Hematopoietic multipotent progenitor cell treated with erythropoietin and hydrocortisone succinate and interleukin-3 and kit ligand, for 17 days (in vitro differentiated cells): ENCODE results near the gene GPR183.

ENCODE experiments used
- DNase-seq: peaks from one replicate; pipeline ENCODE4 v3.0.0-alpha.2; 2015; ENCODE audit warnings: low spot score

Gene GPR183

DNA sequence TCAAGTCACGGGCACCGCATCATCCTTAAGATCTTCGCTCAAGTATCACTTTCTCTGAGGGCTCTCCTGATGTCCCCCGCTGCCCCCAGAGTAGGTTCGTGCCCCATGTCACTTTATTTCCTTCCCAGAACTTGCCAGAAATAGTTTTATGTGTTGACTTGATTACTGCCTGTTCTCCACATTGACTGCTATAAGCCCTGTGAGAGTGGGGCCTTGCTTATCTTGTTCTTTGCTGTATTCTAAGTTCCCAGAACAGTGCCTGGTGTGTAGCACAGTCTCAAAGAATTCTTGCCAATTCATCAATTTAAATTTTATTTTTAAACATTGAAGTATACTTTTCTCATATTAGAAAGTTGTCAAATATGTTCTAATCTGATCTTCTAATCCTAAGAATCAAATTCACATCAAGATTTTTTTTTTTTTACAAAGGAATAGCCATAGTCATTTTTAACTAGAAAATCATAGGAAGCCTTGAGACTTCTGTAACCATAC, 32.1 kb upstream of the GPR183 start:
- no peak for DNase-seq

DNA sequence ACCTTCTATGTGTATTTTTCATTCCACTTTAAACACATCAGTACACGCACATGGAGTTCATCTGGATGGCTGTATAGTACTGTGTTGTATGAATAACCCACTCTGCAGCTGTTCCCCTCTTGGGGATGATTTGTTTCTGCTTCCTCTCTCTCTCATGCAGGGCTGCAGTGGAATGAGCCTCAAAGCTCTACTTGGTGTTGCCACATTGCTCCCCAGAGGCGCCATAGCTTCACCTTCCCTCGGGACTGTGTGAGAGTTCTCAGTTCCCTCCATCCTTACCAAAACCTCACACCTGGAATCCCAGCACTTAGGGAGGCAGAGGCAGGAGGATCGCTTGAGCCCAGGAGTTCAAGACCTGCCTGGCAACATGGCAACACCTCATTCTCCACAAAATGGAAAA, 28.4 kb upstream of the GPR183 start:
- no peak for DNase-seq

- no peak for DNase-seq
Observed at GRCh38 chr13:99335087-99335486, 27.9 kb upstream of the GPR183 start.

GRCh38 chr13:99334221-99334620, 27.0 kb upstream of the GPR183 start:
- DNase-seq: no peak

- no peak for DNase-seq
Observed at GRCh38 chr13:99332456-99332855, 25.3 kb upstream of the GPR183 start.

DNA sequence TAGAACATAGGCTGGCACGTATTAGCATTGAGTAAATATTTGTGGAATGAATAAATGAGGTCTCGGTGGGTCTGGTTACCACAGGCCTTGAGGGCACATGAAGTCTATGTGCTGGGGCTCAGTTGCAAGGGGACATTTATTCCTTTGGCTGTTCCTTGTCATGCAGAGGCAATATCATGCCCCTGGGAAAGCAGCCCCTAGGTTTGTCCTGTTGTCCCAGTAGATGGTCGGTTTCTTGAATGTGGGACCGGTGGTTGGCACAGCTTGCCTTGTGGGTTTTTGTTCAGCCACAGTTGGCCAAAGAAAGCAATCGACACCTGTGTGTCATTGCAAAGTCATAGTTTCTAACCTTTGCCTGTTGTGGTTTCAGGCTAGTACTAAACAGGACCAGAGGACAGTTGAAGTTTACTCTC, 24.7 kb upstream of the GPR183 start:
- no peak for DNase-seq

GRCh38 chr13:99330942-99331341, 23.7 kb upstream of the GPR183 start:
- no peak for DNase-seq

DNA sequence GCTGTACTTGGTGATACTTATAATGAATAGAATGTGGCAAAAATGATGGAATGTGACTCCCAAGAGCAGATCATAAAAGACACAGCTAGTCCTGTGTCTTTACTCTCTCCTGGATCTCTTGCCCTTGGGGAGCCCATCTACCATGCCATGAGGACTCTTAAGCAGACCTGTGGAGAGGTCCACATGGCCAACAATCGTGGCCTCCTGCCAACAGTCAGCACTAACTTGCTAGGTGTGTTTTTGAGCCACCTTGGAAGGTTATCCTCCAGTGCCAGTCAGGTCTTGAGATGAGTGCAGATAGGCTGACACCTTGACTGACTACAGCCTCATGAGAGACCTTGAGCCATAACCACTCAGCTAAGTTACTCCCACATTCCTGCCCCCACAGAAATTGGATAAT, 22.3 kb upstream of the GPR183 start:
- DNase-seq: no peak

GRCh38 chr13:99327761-99328160, 20.6 kb upstream of the GPR183 start:
- DNase-seq: no peak

DNA sequence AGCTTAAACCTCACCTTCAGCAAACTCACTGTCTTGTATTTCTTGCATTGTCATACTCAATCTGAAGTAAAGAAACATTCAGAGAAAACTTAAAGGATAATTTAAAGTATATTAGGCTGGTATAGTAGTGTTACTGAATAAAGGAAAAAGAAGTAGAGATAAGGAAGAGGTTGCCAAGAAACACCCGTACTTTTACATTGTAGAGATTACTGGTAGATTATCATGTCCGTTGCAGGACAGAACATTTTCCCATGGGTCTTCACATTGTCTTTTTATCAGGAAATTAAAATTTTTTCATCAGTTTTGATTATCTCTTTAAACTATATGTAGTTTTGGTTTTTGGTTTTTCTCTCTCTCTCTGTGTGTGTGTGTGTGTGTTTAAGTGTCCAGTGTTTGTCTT, 19.9 kb upstream of the GPR183 start:
- DNase-seq: no peak

GRCh38 chr13:99326012-99326411, 18.8 kb upstream of the GPR183 start:
- no peak for DNase-seq

- DNase-seq: no peak
Observed at GRCh38 chr13:99323488-99323887, 16.3 kb upstream of the GPR183 start.

DNA sequence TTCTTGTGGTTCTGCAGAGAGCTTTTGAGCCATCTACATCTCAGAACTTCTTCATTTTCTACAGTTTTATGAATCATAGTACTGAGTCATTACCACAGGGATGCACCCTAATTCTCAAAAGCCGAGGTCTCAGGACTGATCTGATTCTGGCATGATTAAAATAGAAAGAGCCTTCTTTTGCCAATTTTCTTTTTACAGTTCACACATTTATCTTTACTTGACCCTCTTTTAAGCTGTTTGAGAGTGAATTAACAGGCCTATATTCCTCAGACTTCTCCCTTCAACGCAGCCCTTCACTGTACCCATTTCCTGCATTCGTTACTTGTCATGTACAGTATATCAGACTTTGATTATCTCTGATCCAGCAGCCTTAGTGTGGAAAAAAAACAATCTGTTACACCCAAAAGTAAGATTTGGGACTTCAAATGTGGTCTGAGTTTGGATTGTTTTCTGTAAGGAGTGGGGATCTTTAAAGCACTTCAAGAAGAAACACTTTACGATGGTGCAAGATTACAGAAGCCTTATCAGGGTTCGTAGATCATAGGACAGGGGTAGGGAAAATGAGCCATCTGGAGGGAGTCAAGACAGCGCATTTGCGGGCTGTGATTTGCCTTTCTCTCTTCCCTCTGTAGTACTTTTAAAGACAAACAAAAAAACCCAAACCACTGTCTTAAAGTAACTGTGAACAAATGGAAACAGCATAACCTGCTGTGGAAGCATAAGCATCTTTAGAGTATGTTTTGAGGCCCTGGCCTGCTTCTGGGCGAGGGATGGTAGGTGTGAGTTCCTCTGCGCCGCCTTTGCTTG, 15.3 kb upstream of the GPR183 start:
- peak; percentile 30 for DNase-seq

DNA sequence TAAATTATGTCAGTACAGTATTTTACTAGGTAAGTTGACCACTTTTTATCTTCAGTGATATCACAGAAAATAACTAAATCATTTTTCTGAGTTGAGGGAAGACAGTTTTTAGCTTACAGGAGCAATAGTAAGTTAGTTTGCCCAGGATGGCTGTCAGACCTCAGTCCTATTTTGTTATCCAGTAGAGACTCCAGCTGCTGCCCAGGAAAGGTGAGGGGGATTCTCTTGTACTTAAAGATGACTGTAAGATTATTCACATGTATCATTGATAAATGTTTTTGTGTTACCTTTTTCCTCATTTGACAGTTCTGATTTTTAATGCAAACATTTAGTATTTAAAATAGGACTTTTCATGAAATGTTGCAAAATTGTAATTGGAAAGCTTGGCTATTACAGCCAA, 14.5 kb upstream of the GPR183 start:
- no peak for DNase-seq

- peak; percentile 82 for DNase-seq
Observed at GRCh38 chr13:99320693-99321481, 13.7 kb upstream of the GPR183 start.

DNA sequence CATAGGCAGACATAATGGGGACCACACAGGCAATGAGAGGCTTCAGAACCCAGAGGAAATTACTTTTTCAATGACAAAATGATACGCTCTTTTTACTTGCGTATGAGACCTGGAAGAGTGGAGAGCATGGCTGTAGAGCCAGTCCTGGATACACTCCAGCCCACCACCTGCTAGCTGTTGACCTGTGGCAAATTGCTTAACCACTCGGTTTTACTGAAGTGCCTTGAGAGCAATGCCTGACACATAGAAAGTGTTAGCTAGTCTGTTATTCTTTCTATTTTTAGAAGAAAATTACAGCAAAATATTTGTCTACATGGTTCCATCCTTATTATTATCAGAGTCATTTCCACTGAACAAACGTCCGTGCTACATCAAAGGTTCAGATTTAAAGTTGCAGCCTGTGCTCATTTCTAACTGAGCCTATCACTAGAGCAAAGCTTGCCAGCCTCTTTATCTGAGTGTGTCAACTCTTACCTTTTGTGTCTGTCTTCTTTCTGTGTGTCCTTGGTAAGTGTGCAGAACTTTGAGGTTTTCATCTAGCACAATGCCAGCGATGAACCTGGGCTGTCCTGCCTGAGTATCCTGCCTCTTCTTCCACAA, 9.6 kb upstream of the GPR183 start:
- DNase-seq: no peak

- no peak for DNase-seq
Observed at GRCh38 chr13:99316224-99316623, 9.0 kb upstream of the GPR183 start.

DNA sequence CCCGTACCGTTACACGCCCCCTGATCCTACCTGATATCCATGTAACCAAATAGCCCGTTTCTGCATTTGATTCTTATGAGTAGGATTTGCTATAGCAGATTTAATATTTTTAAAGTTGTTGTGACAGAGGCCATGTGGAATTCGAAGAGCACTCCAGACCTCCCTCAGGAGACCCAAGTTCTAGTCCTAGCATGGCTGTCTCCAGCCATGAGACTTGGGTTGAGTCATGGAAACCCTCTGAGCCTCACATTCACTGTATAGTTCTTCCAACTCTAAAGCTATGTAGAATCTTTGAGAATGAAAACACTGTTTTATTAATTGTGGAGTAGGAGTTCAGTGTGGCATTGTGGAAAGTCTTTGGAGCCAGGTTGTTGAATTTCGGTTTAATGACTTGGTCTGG, 8.0 kb upstream of the GPR183 start:
- DNase-seq: no peak

- no peak for DNase-seq
Observed at GRCh38 chr13:99314640-99315176, 7.5 kb upstream of the GPR183 start.

- DNase-seq: no peak
Observed at GRCh38 chr13:99313941-99314340, 6.7 kb upstream of the GPR183 start.

DNA sequence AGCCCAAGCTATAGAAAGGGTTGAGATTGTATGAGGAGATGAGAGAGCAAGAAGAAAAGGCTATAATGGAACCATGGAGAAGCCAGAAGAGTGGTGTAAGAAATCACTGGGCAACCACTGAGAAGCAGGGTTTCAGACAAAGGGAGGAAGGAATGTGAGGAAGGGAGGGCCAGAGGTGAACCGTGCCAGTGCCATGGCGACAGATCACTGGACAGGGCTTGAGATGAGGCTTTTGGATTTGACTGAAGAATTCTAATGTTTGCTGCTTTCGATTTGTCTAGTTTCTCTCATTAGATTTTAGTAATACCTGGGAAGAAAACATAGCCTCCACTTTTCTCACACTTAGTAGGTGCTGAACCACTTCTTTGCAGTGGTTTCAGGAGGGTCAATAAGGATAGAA, 6.3 kb upstream of the GPR183 start:
- DNase-seq: no peak

GRCh38 chr13:99312493-99312883, 5.3 kb upstream of the GPR183 start:
- DNase-seq: no peak
